ENCODE measurements around the gene CASP14. TPM values are rescaled to one million over a fixed set of nuclear protein-coding genes. Genes with fewer than 3 reads are reported as not detected.

Gene CASP14
- total RNA-seq, 6 experiments from 2014 or later: not detected

GRCh38 chr19:15104003-15104402, 54.7 kb downstream of the CASP14 start:
- H3K27me3 Mint-ChIP-seq (ENCODE audit: insufficient read depth): peaks cover 6% of the 10 kb centered on the region
- H3K9me3 Mint-ChIP-seq: peaks cover 18% of the 10 kb centered on the region
- H3K4me1 Mint-ChIP-seq (ENCODE audit: low read depth): peaks cover 17% of the 10 kb centered on the region

GRCh38 chr19:15104411-15104810, 55.1 kb downstream of the CASP14 start:
- H3K27me3 Mint-ChIP-seq (ENCODE audit: insufficient read depth): peaks cover 6% of the 10 kb centered on the region
- peaks cover 17% of the 10 kb centered on the region for H3K4me1 Mint-ChIP-seq (ENCODE audit: low read depth)
- peaks cover 18% of the 10 kb centered on the region for H3K9me3 Mint-ChIP-seq
- DNase-seq: no peak
- TF ChIP-seq CTCF (IDR thresholded peaks at IDR 0.05): no peak
- H3K36me3 Mint-ChIP-seq (ENCODE audit: low read depth): peaks cover 6% of the 10 kb centered on the region
- H3K27ac Mint-ChIP-seq: no peak overlapping the region
- H3K4me3 Mint-ChIP-seq: no peak overlapping the region

More at GRCh38 chr19:15104003-15104402, 54.7 kb downstream of the CASP14 start:
- TF ChIP-seq CTCF (IDR thresholded peaks at IDR 0.05): no peak
- Mint-ChIP-seq H3K27ac (no peak overlapping the region), H3K36me3 (ENCODE audit: low read depth) (peaks cover 6% of the 10 kb centered on the region), H3K4me3 (no peak overlapping the region)
- DNase-seq: no peak

GRCh38 chr19:15105044-15105443, 55.8 kb downstream of the CASP14 start:
- DNase-seq: no peak
- Mint-ChIP-seq H3K27me3 (ENCODE audit: insufficient read depth) (peaks cover 6% of the 10 kb centered on the region), H3K27ac (no peak overlapping the region), H3K4me3 (no peak overlapping the region), H3K9me3 (peaks cover 18% of the 10 kb centered on the region), H3K36me3 (ENCODE audit: low read depth) (peaks cover 6% of the 10 kb centered on the region), H3K4me1 (ENCODE audit: low read depth) (peaks cover 17% of the 10 kb centered on the region)
- TF ChIP-seq CTCF (IDR thresholded peaks at IDR 0.05): no peak

- no peak for DNase-seq
Observed at GRCh38 chr19:15107061-15108010, 58.1 kb downstream of the CASP14 start, which contains the start of gene SYDE1. SYDE1 (plus strand) TSS chr19:15107401; CDS start chr19:15107434, 33 bp downstream.

More at GRCh38 chr19:15107061-15108010, 58.1 kb downstream of the CASP14 start, which contains the start of gene SYDE1:
- Mint-ChIP-seq H3K9me3 (peaks cover 18% of the 10 kb centered on the region), H3K4me3 (peak within 1 kb of the TSS; percentile 94), H3K4me1 (ENCODE audit: low read depth) (peaks cover 17% of the 10 kb centered on the region), H3K27me3 (ENCODE audit: insufficient read depth) (peaks cover 3% of the 10 kb centered on the region), H3K27ac (peak within 1 kb of the TSS; percentile 91), H3K36me3 (ENCODE audit: low read depth) (peaks cover 22% of the 10 kb centered on the region)
- no peak for TF ChIP-seq CTCF (IDR thresholded peaks at IDR 0.05)

Other genes with a start within 250 kb of the CASP14 start
- not detected for gene OR7A5, start 214.3 kb upstream of the CASP14 start, total RNA-seq (2021; fragmentation: NEBNext Ultra II Directional; extraction: Animal tissue kit (Norgen Biotek cat#: 25700))
- gene OR7C1, start 214.3 kb upstream of the CASP14 start, total RNA-seq (2021; fragmentation: NEBNext Ultra II Directional; extraction: Animal tissue kit (Norgen Biotek cat#: 25700)): not detected
- not detected for gene OR7A10, start 200.6 kb upstream of the CASP14 start, total RNA-seq (2021; fragmentation: NEBNext Ultra II Directional; extraction: Animal tissue kit (Norgen Biotek cat#: 25700))
- gene OR7A17, start 163.3 kb upstream of the CASP14 start, total RNA-seq (2021; fragmentation: NEBNext Ultra II Directional; extraction: Animal tissue kit (Norgen Biotek cat#: 25700)): not detected
- gene OR7C2, start 108.0 kb upstream of the CASP14 start, total RNA-seq (2021; fragmentation: NEBNext Ultra II Directional; extraction: Animal tissue kit (Norgen Biotek cat#: 25700)): not detected
- not detected for gene SLC1A6, start 69.6 kb upstream of the CASP14 start, total RNA-seq (2021; fragmentation: NEBNext Ultra II Directional; extraction: Animal tissue kit (Norgen Biotek cat#: 25700))
- gene OR1I1, start 32.7 kb downstream of the CASP14 start, total RNA-seq (2021; fragmentation: NEBNext Ultra II Directional; extraction: Animal tissue kit (Norgen Biotek cat#: 25700)): not detected
- gene SYDE1, start 57.9 kb downstream of the CASP14 start, total RNA-seq (2021; fragmentation: NEBNext Ultra II Directional; extraction: Animal tissue kit (Norgen Biotek cat#: 25700)): 10 to 100 TPM; 88.6 to 96.1 (median 92.0) TPM
- 10 to 100 TPM in 4 of 6 experiments, 1 to 10 TPM in 2; 3.4 to 18.0 (median 13.1) TPM for gene NOTCH3, start 151.5 kb downstream of the CASP14 start, total RNA-seq (2021; fragmentation: NEBNext Ultra II Directional; extraction: Animal tissue kit (Norgen Biotek cat#: 25700))
- under 1 TPM in 3 of 6 experiments, not detected in 3; 0.13 to 0.37 (median 0.14) TPM for gene EPHX3, start 183.0 kb downstream of the CASP14 start, total RNA-seq (2021; fragmentation: NEBNext Ultra II Directional; extraction: Animal tissue kit (Norgen Biotek cat#: 25700))